ENCODE results near the gene PER2. TPM values are rescaled to one million over a fixed set of nuclear protein-coding genes. Genes with fewer than 3 reads are reported as not detected.
A peak's percentile ranks its signal among the peaks of the same experiment; 100 is the strongest.

Gene PER2
- total RNA-seq, 1 donor from 2014 or later = 11.3 TPM

- H3K27me3 ChIP-seq (ENCODE audit: control insufficient read depth, insufficient read depth, low read length) = no peaks in the 10 kb centered on the region
- H3K4me3 ChIP-seq (ENCODE audit: low read depth, low read length) = no peak overlapping the region
- H3K36me3 ChIP-seq (ENCODE audit: control insufficient read depth, insufficient read depth, low read length) = peaks cover 3% of the 10 kb centered on the region
- TF ChIP-seq CTCF (IDR thresholded peaks at IDR 0.05; ENCODE audit: insufficient read depth, low read length, severe bottlenecking) = no peak
- no peak for DNase-seq (ENCODE audit: low read depth)
- FAIRE-seq = no peak
Measured at GRCh38 chr2:238282861-238283738, 5.3 kb downstream of the PER2 start.

GRCh38 chr2:238281826-238282480, 6.5 kb downstream of the PER2 start:
- no peak for TF ChIP-seq CTCF (IDR thresholded peaks at IDR 0.05; ENCODE audit: insufficient read depth, low read length, severe bottlenecking)
- no peaks in the 10 kb centered on the region for H3K27me3 ChIP-seq (ENCODE audit: control insufficient read depth, insufficient read depth, low read length)
- H3K4me3 ChIP-seq (ENCODE audit: low read depth, low read length) = no peak overlapping the region
- peaks cover 4% of the 10 kb centered on the region for H3K36me3 ChIP-seq (ENCODE audit: control insufficient read depth, insufficient read depth, low read length)
- DNase-seq (ENCODE audit: low read depth) = no peak
- no peak for FAIRE-seq

- no peak for DNase-seq (ENCODE audit: low read depth)
- Histone ChIP-seq H3K27me3 (ENCODE audit: control insufficient read depth, insufficient read depth, low read length) (no peaks in the 10 kb centered on the region), H3K36me3 (ENCODE audit: control insufficient read depth, insufficient read depth, low read length) (peaks cover 15% of the 10 kb centered on the region), H3K4me3 (ENCODE audit: low read depth, low read length) (no peak overlapping the region)
- FAIRE-seq = peak; percentile 28
- no peak for TF ChIP-seq CTCF (IDR thresholded peaks at IDR 0.05; ENCODE audit: insufficient read depth, low read length, severe bottlenecking)
Measured at GRCh38 chr2:238280083-238280825, 8.2 kb downstream of the PER2 start.

- FAIRE-seq = no peak
Measured at GRCh38 chr2:238279324-238279682, 9.1 kb downstream of the PER2 start.

More at GRCh38 chr2:238279324-238279682, 9.1 kb downstream of the PER2 start:
- Histone ChIP-seq H3K4me3 (ENCODE audit: low read depth, low read length) (no peak overlapping the region), H3K27me3 (ENCODE audit: control insufficient read depth, insufficient read depth, low read length) (no peaks in the 10 kb centered on the region), H3K36me3 (ENCODE audit: control insufficient read depth, insufficient read depth, low read length) (peaks cover 22% of the 10 kb centered on the region)
- TF ChIP-seq CTCF (IDR thresholded peaks at IDR 0.05; ENCODE audit: insufficient read depth, low read length, severe bottlenecking) = no peak
- DNase-seq (ENCODE audit: low read depth) = no peak

All from bronchial epithelial cell (primary cell).